Mucosa of descending colon (tissue), 3 donors: ENCODE measurements around the gene EFCAB8. TPM values are rescaled to one million over a fixed set of nuclear protein-coding genes. Genes with fewer than 3 reads are reported as not detected.
A peak's percentile ranks its signal among the peaks of the same experiment; 100 is the strongest.

Source experiments
- ATAC-seq: fragments of 200-7000 bp; cut with Tn5 transposase; one replicate; pipeline ENCODE4 v1.9.1; 2020; ENCODE audit warnings: mild to moderate bottlenecking, moderate library complexity
- DNase-seq, 3 donors: peaks; one replicate each; pipeline ENCODE4 v3.0.0-alpha.2; 2020
- H3K36me3 ChIP-seq: fragments of 200-600 bp; one replicate; pipeline ENCODE4 v1.8.0; 2021; ENCODE audit warnings: low read depth, mild to moderate bottlenecking
- H3K4me1 ChIP-seq: fragments of 200-600 bp; one replicate; pipeline ENCODE4 v1.8.0; 2021; ENCODE audit warnings: low read depth, mild to moderate bottlenecking
- H3K4me3 ChIP-seq: fragments of 200-600 bp; one replicate; pipeline ENCODE4 v1.8.0; 2021; ENCODE audit warnings: mild to moderate bottlenecking
- H3K9me3 ChIP-seq: fragments of 200-600 bp; one replicate; pipeline ENCODE4 v1.8.0; 2021; ENCODE audit warnings: mild to moderate bottlenecking
- CTCF ChIP-seq: fragments of 200-600 bp; IDR thresholded peaks from one replicate; pipeline ENCODE4 v1.8.0; 2022; ENCODE audit warnings: antibody characterized with exemption, mild to moderate bottlenecking
- intact Hi-C, 2 donors: fragments of 100-400 bp; cut with DNase I in 1 of 2; cut with micrococcal nuclease in 1 of 2; formaldehyde crosslinking; loops; one replicate each; pipeline versions ENCODE4 v1.11.0 to v1.11.1; 2022; cut with DNase I, micrococcal nuclease
- total RNA-seq, 3 donors: library from RNA; stranded (reverse); fragmentation: NEBNext Ultra II Directional in 2 of 3; extraction: Animal tissue kit (Norgen Biotek cat#: 25700) in 2 of 3; gene quantifications; one replicate each; pipeline versions ENCODE4 v1.2.1 to v1.2.4, GENCODE V29; 2021 to 2023
- donor health status: DM: no; HTN: no; CAD: no; lungs with moderate emphysema.
- donor health status: DM: no; HTN: no; CAD: no.
- donor health status: DM: no; HTN: yes; CAD: no.

The EFCAB8 gene
- total RNA-seq, 3 donors from 2014 or later = 0.17 to 0.66 TPM; not detected in 1

GRCh38 chr20:32894026-32894483 lies 35.3 kb downstream of the EFCAB8 start:
- intact Hi-C loops = no loop called here
- no peak overlapping the region for H3K4me3 ChIP-seq
- no peak for TF ChIP-seq CTCF
- no peaks in the 10 kb centered on the region for H3K4me1 ChIP-seq
- no peaks in the 10 kb centered on the region for H3K9me3 ChIP-seq
- peak in 1 of 3 donors; percentile 3 for DNase-seq
- ATAC-seq = peak; percentile 37
- no peaks in the 10 kb centered on the region for H3K36me3 ChIP-seq

GRCh38 chr20:32894711-32895355 lies 36.1 kb downstream of the EFCAB8 start:
- intact Hi-C loops = no loop called here
- H3K4me1 ChIP-seq = no peaks in the 10 kb centered on the region
- no peak for DNase-seq
- H3K4me3 ChIP-seq = no peak overlapping the region
- no peaks in the 10 kb centered on the region for H3K9me3 ChIP-seq
- no peak for ATAC-seq
- no peak for TF ChIP-seq CTCF
- no peaks in the 10 kb centered on the region for H3K36me3 ChIP-seq

GRCh38 chr20:32896521-32897280 lies 38.0 kb downstream of the EFCAB8 start:
- DNase-seq (no peak), ATAC-seq (no peak)
- TF ChIP-seq CTCF = no peak
- intact Hi-C loops = no loop called here
- H3K4me1 ChIP-seq = no peaks in the 10 kb centered on the region
- H3K36me3 ChIP-seq = no peaks in the 10 kb centered on the region
- H3K4me3 ChIP-seq = no peak overlapping the region
- no peaks in the 10 kb centered on the region for H3K9me3 ChIP-seq

- intact Hi-C loops = no loop called here
- Histone ChIP-seq H3K36me3 (no peaks in the 10 kb centered on the region), H3K9me3 (no peaks in the 10 kb centered on the region), H3K4me3 (no peak overlapping the region), H3K4me1 (no peaks in the 10 kb centered on the region)
- ATAC-seq (no peak), DNase-seq (no peak)
- no peak for TF ChIP-seq CTCF
Observed at GRCh38 chr20:32898729-32899128, 40.0 kb downstream of the EFCAB8 start.

GRCh38 chr20:32902456-32903420 lies 44.0 kb downstream of the EFCAB8 start:
- intact Hi-C loops = loop anchor here (5.0 to 10.0 kb wide), 2 partner anchors 392 to 395 kb away; no protein-coding TSS in a partner anchor
- TF ChIP-seq CTCF = peak; percentile 81

More at GRCh38 chr20:32902456-32903420, 44.0 kb downstream of the EFCAB8 start:
- Histone ChIP-seq H3K9me3 (no peaks in the 10 kb centered on the region), H3K36me3 (no peaks in the 10 kb centered on the region), H3K4me3 (no peak overlapping the region), H3K4me1 (no peaks in the 10 kb centered on the region)
- peak; percentile 83 for ATAC-seq
- peak; percentile 46 to 65 (median 62) for DNase-seq
